Stimulated activated CD8-positive, alpha-beta memory T cell treated with anti-CD3 and anti-CD28 coated beads, Interleukin-4, amount 100 ng/mL, for 48 hours (primary cell): ENCODE measurements around the gene PEAK1.
"Not testable (repeated sequence)": the region's sequence is repeated elsewhere in the genome, so short reads cannot be mapped to it uniquely, and the experiment has no call there.

Experiments used
- DNase-seq: peaks from one replicate; pipeline ENCODE4 v3.0.0-alpha.2; 2020

Gene PEAK1

DNA sequence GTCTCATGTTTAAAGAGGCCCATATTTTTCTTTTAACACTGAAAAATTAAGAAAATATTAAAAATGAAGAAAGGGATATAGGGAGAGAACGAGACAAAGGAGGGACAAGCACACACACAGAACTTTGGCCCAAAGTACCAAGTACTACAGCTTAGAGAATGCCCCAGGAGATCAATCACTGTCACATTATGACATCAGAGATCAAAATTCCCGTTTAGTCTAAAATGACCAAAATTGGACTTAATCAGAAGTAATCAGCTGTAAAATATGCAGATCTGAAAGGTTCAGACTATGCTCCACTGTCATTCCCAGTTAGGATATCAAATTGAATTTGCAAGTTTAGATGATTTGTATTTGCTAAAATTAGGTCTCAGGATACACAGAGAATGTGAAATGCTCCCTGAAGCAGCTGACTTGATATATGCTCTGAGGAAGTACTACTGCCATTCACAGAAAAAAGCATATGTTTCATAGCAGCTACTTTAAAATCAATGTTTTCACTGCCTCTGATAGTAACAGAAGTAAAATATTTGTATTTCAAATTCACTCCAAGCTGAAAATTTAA lies 123.0 kb downstream of the PEAK1 start:
- DNase-seq, result no peak

DNA sequence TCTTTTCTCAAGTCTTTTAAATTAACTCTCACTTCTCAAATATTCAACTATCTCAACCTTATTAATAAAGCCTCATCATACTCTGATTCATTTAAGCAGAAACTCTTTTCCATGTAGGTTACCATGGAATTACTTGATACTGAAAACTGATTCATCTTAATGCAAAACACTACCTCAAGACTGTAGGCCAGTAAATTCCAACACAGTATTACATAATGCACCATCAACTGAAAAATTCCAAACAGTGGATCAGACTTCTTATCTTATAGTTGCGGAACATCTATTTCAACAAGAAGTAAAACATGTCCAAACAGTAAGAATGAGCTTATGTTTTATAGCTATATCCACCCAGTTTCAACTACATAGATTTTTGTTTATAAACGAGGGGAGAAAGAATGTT lies 124.5 kb downstream of the PEAK1 start:
- no peak for DNase-seq

DNA sequence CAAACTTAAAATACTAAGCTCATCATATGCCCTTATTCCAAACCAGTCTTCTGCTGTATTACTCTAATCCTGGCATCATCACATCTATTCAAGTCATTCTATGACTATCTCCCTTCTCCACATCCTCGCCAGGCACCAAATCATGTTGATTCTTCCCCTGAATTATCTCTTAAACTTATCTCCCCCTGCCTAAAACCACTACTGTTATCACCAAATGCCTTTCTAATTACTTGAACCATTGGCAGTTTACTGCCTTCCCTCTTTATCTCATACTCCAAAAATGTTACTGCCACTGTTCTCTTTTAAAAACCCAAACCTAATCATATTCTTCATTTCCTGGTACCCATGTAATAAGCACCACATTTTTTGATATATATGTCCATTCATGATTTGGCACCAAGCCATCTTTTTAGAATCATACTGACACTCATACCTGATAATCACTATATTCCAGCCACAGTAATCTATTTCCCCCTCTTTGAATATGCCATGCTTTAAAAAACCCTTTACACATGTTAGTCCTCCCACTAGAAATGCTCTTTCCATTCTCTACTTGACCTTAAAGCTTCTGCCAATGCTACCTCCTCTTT lies 126.8 kb downstream of the PEAK1 start:
- DNase-seq, result no peak

DNA sequence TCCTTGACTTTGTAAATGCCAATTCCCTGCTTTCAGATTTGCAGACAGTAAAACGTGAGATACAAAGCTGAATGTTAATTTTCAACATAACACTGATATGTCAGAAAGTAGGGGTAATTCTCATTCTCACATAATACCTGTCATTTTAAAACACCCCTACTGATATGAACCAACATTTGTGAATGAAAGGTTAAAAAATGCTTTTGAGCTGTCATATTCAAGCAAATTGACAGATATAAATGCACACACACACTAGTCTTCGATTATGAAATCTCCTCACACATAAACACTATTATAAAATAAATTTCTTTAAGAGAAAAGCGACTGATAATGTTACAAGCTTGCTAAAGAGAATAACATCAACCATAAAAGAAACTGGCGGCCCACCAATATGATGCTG lies 128.8 kb downstream of the PEAK1 start:
- no peak for DNase-seq

DNA sequence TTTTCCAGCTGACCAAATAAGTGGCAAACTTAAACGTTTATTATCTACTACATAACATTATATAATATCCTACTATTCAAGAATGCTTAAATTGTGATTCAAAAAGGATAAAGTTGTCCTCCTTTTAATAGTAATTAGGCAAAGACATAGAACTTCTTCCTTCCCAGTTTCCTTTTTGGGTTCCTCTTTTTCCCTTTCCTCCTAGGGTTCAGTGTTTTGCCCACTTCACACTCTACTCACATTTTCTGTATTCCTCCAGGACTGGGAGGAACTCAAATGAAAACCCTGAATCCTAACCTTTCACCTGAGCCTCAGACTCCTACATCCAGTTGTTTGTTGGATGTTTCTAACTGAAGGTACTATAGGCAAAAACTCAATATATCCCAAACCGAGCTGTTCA lies 132.5 kb downstream of the PEAK1 start:
- DNase-seq, result no peak

DNA sequence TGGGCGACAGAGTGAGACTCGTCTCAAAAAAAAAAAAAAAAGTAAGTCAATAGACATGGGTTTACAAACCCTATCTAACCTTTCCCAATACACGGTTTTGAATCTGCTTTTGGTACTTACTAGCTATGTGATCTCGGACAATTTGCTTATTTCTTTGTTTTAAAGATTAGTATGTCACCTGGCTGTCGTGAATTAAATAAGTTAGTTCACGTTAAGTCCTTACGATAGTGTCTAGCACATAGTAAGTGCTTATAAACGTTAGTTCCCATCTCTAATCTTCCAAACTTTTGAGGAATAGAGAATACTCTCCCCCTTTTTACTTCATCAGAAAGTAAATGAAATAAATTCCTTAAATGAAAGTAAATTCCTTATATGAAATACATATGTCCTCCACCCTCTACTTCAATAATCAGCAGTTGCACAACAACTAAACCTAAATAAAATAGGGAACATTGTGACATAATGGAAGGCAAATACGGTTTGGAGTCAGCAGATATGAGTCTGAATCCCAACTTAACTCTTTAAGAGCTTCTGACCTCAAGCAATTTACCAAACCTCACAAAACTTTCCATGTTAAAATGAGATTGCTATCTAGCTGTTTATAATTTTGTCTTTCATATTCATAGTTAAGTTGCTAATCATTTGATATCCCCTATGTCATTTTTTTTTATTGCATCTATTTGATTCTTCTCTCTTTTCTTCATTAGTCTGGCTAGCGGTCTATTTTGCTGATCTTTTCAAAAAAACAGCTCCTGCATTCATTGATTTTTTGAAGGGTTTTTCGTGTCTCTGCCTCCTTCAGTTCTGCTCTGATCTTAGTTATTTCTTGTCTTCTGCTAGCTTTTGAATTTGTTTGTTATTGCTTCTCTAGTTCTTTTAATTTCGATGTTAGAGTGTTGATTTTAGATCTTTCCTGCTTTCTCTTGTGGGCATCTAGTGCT lies 134.6 kb downstream of the PEAK1 start:
- DNase-seq, result no peak

DNA sequence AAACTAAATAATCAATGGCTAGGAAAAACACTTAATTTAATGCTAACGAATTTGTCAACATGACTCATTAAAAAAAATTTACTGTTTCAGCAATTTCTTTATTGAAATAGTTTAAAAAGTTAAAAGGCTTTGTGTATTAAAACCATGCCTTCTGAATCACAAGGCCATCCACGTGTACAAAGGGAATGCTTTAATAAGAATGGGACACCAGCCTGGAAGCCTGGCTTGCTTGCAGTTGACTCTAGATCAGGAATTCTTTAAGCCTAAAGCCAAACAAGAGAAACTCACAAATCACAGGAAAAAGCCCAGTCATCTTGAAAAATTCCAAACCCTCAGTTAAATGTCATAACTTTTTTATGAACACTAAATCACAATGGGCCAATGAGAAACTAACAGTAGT lies 137.6 kb downstream of the PEAK1 start:
- DNase-seq, result no peak

DNA sequence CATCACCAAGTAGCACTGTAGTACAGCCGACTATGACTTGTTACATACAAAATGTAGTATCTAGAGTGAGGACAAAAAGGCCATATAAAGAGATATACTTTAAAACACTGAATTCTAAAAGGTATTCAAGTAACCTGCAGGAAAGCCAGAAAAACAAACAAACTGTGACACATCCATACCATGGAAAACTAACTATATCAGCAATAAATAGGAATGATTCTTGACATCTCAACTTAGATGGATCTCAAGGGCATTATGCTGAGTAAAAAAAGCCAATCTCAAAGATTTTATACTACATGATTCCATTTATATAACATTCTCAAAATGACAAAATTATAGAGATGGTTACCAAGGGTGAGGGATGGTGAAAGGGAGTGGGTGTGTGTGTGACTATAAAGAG lies 143.0 kb downstream of the PEAK1 start:
- DNase-seq, result no peak

DNA sequence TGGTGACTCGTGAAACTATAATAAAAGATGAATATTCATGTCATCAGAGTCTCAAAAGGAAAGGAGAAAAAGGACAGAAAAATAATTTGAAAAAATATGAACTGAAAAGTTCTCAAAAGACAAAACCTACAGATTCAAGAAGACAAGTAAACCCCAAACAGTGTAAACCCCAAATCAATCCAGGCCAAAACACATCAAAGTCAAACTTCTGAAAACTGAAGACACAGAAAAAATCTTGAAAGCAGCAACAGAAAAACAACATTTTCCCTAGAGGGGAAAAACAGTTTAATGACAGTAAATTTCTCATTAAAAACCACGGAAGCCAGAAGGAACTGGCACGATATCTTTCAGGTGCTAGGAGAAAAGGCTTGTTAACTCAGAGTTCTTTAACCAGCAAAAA lies 143.8 kb downstream of the PEAK1 start:
- no peak for DNase-seq

DNA sequence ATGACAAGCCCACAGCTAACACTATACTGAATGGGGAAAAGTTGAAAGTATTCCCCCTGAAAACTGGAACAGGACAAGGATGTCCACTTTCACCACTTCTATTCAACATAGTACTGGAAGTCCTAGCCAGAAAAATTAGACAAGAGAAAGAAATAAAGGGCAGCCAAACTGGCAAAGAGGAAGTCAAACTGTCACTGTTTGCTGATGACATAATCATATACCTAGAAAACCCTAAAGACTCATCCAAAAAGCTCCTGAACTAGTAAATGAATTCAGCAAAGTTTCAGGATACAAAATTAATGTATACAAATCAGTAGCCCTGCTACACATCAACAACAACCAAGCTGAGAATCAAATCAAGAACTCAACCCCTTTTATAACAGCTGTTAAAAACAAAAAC lies 146.8 kb downstream of the PEAK1 start:
- not testable (repeated sequence) for DNase-seq

DNA sequence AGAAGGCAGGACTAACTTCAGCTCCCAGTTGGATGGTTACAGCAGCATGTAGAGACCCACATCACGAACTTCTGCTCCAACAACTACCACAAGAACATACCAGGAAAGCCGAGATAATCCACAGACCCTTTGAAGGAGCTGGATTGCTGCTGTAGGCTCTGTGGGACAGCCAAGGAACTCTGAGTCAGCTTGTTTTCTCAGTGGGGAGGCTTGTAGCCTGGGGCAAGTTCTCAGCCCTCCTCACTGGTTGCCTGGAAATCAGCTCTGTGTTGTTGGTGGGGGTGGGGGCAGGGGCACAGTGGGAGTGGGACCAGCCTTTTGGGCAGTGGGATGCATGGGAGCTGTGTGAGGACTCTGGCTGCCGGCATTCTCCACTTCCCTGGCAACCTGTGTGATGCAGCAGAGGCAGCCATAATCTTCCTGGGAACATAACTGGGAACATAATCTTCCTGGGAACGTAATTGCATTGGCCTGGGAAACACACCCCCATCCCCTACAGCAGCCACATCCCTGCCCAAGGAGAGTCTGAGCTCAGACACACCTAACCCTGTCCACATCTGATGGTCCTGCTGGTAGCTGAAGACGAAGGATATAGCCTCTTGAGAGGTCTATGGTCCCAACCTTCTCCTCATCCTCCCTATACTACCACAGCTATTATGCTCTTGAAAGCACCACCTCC lies 153.1 kb downstream of the PEAK1 start:
- no peak for DNase-seq

DNA sequence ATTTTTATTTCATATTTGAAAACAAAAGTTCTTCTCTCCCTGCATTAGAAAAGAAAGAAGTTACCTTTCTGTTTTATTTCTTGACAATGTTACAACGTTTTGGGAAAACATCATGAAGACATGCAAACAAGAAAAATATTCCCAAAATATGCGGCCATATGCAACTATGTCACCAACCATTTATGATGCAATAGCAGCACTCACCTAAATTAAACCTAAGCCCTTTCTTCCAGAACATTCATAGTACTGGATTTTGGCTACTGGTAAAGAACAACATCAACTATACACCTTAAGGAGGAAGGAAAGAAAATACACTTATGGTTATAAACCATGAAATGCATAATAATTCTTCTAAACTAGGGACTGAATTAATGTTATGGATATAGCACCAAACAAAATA lies 164.5 kb downstream of the PEAK1 start:
- DNase-seq, result no peak

DNA sequence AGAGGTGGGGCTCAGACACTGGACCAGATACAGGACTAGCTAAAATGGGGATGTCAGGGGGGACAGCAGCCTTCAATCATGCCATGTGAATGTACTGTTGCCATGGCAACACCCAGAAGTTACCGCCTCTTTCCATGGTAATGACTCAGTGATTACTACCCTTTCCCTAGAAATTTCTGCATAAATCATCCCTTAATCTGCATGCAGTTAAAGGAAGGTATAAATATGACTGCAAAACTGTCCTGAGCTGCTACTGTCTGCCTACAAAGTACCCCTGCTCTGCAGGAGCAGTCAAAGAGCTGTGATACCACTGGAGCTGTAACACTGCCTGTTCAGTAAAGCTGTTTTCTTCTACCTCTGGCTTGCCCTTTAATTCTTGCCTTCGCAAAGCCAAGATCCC lies 168.2 kb downstream of the PEAK1 start:
- DNase-seq, result peak; percentile 28

DNA sequence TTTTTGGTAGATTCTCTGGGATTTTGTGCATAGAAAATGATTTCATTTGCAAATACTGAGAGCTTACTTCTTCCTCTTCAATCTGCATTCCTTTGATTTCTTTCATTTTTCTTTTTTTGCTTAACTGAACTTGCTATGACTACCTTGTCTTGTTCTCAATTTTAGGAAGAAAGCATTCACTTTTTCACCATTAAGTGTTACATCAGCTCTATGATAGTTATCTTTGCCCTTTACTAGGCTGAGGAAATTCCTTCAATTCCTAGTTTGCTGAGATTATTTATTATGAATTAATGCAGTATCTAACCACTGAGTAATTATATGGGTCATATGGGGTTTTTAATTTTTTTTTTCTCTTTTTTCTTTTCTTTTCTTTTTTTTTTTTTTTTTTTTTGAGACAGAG lies 172.8 kb downstream of the PEAK1 start:
- DNase-seq, result no peak

DNA sequence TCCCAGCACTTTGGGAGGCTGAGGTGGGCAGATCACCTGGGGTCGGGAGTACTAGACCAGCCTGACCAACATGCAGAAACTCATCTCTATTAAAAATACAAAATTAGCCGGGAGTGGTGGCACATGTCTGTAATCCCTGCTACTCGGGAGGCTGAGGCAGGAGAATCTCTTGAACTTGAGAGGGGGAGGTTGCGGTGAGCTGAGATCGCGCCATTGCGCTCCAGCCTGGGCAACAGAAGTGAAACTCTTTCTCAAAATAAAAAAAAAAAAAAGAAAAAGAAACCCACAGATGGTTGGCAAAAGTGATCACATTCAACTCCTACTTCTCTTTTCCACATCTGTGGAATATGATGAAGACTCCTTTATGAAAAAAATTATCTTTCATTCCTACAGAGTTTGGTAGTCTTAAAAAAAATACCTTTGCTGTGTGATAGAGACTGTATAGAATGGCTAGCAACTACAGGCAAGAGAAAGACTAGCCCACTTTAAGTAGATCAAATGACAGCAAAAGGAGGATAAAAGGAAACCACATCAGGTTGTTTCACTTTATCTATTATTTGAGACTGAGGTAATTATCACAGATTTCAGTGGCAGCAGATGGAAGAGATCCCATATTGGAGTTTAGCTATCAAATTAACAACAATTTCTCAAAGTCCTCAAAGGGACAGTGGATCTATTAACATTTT lies 176.0 kb downstream of the PEAK1 start:
- DNase-seq, result no peak

DNA sequence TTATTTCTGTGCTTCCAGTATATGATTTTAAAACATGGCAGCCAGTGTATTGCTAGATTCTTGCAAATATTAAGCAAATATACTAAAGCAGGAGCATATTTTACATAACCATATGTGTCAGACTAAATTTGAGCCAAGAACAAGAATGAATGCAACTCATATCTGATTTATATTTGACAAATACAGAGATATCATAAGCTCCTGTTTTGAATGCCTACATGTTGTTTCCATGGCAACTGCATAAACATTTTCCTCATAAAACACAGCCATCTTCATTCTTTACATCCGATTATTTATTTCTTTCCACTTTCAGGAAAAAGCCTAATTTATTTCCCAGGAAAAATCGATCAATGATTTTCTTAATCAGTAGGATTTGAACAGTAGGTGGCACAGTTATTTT lies 176.8 kb downstream of the PEAK1 start:
- DNase-seq, result no peak

DNA sequence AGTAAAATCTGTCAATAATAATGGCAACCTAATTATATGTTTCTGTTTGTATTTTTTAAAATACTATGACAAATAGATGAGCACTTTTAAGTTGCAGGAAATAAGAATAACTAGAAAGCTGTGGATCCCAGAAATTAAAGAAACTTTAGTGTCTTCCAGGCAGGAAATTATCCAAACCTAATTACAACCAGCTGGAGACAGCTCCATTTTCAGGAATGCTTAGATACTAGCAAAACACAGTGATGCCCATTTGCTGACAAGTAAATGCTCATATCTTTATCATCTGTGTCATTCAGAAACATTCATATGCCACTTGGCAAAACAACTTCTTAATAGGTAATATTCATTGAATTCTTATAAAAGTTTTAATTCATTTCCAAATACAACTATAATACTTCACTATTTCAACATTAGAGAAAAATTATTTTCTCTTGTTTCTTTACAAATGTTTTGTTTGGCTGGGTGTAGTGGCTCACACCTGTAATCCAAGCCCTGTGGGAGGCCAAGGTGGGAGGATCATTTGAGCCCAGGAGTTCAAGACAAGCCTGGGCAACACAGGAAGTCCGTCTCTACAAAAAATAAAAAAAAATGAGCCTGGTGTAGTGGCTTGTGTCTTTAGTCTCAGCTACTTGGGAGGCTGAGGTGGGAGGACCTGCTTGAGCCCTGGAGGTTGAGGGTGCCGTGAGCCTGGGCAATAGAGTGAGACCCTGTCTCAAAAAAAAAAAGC lies 179.9 kb downstream of the PEAK1 start:
- no peak for DNase-seq

DNA sequence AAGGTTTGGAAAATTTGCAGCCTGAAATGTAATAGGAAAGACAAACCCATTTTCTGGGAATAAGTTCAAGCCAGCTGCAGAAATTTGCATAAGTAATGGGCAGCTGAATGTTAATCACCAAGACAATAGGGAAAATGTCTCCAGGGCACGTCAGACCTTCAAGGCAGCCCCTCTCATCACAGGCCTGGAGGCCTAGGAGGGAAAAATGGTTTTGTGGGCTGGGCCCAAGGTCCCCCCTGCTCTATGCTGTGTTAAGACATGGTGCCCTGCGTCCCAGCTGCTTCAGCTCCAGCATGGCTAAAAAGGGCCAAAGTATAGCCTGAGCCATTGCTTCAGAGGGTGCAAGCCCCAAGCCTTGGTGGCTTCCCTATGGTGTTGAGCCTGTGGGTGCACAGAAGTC lies 184.3 kb downstream of the PEAK1 start:
- DNase-seq, result no peak

DNA sequence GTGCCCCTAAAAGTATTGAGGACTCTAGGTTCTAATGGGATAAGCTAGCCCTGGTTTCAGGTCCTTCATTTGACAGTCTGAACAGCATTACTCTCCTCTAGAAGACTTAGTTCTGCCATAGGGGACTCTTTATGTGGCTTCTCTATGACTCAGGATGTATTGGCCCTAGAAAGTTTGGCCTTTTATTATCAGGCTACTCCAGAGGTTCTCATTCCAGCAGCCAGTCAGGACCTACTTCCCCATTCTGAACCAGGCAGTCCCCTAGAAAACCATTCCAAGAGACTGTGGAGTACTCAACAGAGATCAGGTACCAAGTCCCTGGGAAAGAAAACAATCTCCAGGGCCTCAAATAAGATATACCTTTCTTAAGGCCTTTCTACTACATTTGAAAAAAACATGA lies 191.1 kb downstream of the PEAK1 start:
- DNase-seq, result no peak

DNA sequence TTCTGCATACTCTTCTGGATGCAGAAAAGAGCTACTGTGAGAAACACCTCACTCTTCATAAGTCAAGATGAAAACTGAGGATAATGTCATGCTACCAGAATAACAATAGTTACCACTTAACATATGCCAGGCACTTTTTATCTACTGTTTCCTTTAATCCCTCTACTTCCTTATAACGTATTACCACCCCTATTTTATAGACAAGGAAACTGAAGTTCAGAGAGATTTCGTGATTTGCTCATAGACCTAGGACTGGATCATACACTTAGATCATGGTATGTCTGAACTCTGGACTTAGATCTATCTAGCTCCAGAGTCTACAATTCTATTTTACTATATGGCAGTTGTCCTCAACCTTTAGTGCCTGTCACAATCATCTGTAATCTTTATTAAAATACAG lies 193.3 kb downstream of the PEAK1 start:
- DNase-seq, result no peak

DNA sequence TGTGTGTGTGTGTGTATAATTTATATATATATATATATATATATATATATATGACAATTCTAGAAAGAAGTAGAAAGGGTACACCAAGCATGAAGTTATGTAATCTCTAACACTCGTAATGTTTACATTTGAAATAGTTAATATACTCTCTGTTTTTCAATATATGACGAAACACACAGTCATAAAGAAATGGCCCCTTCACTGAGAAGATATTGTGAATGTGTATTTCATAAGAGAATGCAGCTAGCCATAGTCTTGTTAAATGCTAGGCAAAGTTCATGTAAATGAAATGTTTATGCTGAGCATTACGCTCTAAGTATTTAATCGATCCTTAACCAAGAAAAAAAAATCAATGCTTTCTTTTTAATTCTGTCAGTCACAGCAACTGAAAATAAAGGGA lies 194.3 kb downstream of the PEAK1 start:
- DNase-seq, result no peak

DNA sequence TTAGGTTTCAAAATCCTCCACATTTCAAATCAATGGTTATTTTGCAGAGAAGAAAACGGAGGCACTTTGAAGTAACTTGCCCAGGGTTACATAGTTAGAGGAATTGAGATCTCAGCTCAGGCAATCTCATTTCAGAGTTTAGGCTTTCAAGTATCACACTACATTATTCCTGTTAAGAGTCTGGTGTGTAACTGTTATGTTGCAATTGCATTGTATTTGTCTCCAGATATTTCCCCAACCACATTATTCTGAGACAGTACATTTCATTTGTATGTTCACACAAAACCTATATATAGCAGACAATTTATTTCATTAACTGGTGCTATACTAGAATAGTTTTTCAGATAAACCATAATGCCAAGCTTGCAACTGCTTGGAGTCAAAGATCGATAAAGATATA lies 194.8 kb downstream of the PEAK1 start:
- no peak for DNase-seq
